ENCODE results near the gene THRB. TPM values are rescaled to one million over a fixed set of nuclear protein-coding genes. Genes with fewer than 3 reads are reported as not detected.

The THRB gene
- polyA plus RNA-seq, 1 of the 3 experiments (the other 2 are of a cell fraction) = 0.02 TPM

- Histone ChIP-seq H3K9ac (no peak overlapping the region), H4K20me1 (ENCODE audit: insufficient read depth) (no peaks in the 10 kb centered on the region), H3K4me2 (no peak overlapping the region), H3K79me2 (ENCODE audit: insufficient read depth) (no peaks in the 10 kb centered on the region), H3K9me2 (no peaks in the 10 kb centered on the region), H3K36me3 (replicated peaks in 1 of 2; ENCODE audit: control insufficient read depth in 1 of 2, insufficient read depth in 2 of 2, low read length in 1 of 2) (no peaks in the 10 kb centered on the region), H3K9me3 (no peaks in the 10 kb centered on the region), H3K4me1 (ENCODE audit: control insufficient read depth in 1 of 2, insufficient read depth in 2 of 2, low read depth in 1 of 2, low read length in 1 of 2) (no peaks in the 10 kb centered on the region), H3F3A (replicated peaks; ENCODE audit: insufficient read depth) (no peaks in the 10 kb centered on the region), H3K27ac (ENCODE audit: low read depth in 2 of 2, low read length in 1 of 2) (no peak overlapping the region), H3K27me3 (ENCODE audit: insufficient read depth) (no peaks in the 10 kb centered on the region), H2AFZ (ENCODE audit: low read depth) (no peak overlapping the region), H3K4me3 (ENCODE audit: low read depth in 2 of 2, low read length in 1 of 2) (no peak overlapping the region)
- no peak for DNase-seq
- ChIA-PET POLR2A (no interaction called here), CTCF (no interaction called here)
- WGBS (ENCODE audit: low lambda C conversion rate) = 0% methylated on average over 1 of the region's 1 CpG
- TF ChIP-seq TAF1 (IDR thresholded peaks at IDR 0.05; ENCODE audit: borderline replicate concordance, low read depth, low read length) = no peak
- TF ChIP-seq MAX (IDR thresholded peaks at IDR 0.05; ENCODE audit: low read depth) = no peak
- TF ChIP-seq FOXM1 (IDR thresholded peaks at IDR 0.05; ENCODE audit: low read depth) = no peak
- no peak for TF ChIP-seq CHD2 (IDR thresholded peaks at IDR 0.05; ENCODE audit: low read length, partially characterized antibody)
- no peak for TF ChIP-seq ELF1 (IDR thresholded peaks at IDR 0.05)
- no peak for TF ChIP-seq USF2 (IDR thresholded peaks at IDR 0.05; ENCODE audit: borderline replicate concordance, low read depth, low read length)
- no peak for TF ChIP-seq EZH2phosphoT487 (IDR thresholded peaks at IDR 0.05; ENCODE audit: borderline replicate concordance, low read depth)
- TF ChIP-seq, protein P1, sequence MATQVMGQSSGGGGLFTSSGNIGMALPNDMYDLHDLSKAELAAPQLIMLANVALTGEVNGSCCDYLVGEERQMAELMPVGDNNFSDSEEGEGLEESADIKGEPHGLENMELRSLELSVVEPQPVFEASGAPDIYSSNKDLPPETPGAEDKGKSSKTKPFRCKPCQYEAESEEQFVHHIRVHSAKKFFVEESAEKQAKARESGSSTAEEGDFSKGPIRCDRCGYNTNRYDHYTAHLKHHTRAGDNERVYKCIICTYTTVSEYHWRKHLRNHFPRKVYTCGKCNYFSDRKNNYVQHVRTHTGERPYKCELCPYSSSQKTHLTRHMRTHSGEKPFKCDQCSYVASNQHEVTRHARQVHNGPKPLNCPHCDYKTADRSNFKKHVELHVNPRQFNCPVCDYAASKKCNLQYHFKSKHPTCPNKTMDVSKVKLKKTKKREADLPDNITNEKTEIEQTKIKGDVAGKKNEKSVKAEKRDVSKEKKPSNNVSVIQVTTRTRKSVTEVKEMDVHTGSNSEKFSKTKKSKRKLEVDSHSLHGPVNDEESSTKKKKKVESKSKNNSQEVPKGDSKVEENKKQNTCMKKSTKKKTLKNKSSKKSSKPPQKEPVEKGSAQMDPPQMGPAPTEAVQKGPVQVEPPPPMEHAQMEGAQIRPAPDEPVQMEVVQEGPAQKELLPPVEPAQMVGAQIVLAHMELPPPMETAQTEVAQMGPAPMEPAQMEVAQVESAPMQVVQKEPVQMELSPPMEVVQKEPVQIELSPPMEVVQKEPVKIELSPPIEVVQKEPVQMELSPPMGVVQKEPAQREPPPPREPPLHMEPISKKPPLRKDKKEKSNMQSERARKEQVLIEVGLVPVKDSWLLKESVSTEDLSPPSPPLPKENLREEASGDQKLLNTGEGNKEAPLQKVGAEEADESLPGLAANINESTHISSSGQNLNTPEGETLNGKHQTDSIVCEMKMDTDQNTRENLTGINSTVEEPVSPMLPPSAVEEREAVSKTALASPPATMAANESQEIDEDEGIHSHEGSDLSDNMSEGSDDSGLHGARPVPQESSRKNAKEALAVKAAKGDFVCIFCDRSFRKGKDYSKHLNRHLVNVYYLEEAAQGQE (IDR thresholded peaks at IDR 0.05; ENCODE audit: low read depth, low read length) = no peak
- no peak for TF ChIP-seq POLR2AphosphoS5 (IDR thresholded peaks at IDR 0.05; ENCODE audit: low read depth, low read length)
- no peak for TF ChIP-seq NFIC (IDR thresholded peaks at IDR 0.05; ENCODE audit: borderline replicate concordance)
- TF ChIP-seq RXRA (IDR thresholded peaks at IDR 0.05; ENCODE audit: borderline replicate concordance, low read depth) = no peak
- no peak for TF ChIP-seq RAD21 (IDR thresholded peaks at IDR 0.05; ENCODE audit: low read length)
- TF ChIP-seq FOXJ3 (CRISPR knock-in tag; IDR thresholded peaks at IDR 0.05) = no peak
- TF ChIP-seq RCOR1 (IDR thresholded peaks at IDR 0.05; ENCODE audit: low read length) = no peak
- TF ChIP-seq SIN3A (IDR thresholded peaks at IDR 0.05; ENCODE audit: borderline replicate concordance, low read depth, low read length) = no peak
- TF ChIP-seq RFX5 (IDR thresholded peaks at IDR 0.05; ENCODE audit: low read length) = no peak
- TF ChIP-seq, protein P2, sequence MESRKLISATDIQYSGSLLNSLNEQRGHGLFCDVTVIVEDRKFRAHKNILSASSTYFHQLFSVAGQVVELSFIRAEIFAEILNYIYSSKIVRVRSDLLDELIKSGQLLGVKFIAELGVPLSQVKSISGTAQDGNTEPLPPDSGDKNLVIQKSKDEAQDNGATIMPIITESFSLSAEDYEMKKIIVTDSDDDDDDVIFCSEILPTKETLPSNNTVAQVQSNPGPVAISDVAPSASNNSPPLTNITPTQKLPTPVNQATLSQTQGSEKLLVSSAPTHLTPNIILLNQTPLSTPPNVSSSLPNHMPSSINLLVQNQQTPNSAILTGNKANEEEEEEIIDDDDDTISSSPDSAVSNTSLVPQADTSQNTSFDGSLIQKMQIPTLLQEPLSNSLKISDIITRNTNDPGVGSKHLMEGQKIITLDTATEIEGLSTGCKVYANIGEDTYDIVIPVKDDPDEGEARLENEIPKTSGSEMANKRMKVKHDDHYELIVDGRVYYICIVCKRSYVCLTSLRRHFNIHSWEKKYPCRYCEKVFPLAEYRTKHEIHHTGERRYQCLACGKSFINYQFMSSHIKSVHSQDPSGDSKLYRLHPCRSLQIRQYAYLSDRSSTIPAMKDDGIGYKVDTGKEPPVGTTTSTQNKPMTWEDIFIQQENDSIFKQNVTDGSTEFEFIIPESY (IDR thresholded peaks at IDR 0.05; ENCODE audit: borderline replicate concordance, low read depth) = no peak
- TF ChIP-seq PBX3 (IDR thresholded peaks at IDR 0.05) = no peak
- no peak for TF ChIP-seq USF1 (IDR thresholded peaks at IDR 0.05; ENCODE audit: borderline replicate concordance, low read depth)
- no peak for TF ChIP-seq GATA2 (CRISPR knock-in tag; IDR thresholded peaks at IDR 0.05)
Observed at GRCh38 chr3:24462737-24463136, 31.9 kb downstream of the THRB start.
